ENCODE results near the gene ADM2. TPM values are rescaled to one million over a fixed set of nuclear protein-coding genes. Genes with fewer than 3 reads are reported as not detected.

ADM2 gene
- total RNA-seq, 1 donor from 2014 or later = not detected

DNA sequence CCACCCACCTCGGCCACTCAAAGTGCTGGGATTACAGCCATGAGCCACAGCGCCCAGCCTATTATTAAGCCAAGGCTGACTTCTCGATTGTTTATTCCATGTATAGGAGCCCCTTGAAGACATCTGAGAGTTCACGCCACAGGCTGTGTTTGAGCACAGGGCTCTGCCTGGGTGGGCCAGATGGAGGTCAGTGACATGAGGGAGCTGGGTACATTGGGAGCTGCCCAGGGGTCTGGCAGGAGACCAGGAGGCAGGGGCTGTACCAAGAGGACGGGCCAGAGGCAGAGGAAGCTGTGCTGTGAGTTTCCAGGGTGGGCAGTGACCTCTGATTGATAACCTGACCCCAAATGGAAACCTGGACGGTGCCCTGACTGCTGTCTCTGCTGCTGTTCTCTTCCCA lies 20.8 kb downstream of the ADM2 start:
- peaks cover 9 to 12% of the 10 kb centered on the region in 2 donors for H3K4me1 ChIP-seq
- TF ChIP-seq, protein P1, sequence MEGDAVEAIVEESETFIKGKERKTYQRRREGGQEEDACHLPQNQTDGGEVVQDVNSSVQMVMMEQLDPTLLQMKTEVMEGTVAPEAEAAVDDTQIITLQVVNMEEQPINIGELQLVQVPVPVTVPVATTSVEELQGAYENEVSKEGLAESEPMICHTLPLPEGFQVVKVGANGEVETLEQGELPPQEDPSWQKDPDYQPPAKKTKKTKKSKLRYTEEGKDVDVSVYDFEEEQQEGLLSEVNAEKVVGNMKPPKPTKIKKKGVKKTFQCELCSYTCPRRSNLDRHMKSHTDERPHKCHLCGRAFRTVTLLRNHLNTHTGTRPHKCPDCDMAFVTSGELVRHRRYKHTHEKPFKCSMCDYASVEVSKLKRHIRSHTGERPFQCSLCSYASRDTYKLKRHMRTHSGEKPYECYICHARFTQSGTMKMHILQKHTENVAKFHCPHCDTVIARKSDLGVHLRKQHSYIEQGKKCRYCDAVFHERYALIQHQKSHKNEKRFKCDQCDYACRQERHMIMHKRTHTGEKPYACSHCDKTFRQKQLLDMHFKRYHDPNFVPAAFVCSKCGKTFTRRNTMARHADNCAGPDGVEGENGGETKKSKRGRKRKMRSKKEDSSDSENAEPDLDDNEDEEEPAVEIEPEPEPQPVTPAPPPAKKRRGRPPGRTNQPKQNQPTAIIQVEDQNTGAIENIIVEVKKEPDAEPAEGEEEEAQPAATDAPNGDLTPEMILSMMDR (IDR thresholded peaks at IDR 0.05) = no peak
- no peaks in the 10 kb centered on the region for H3K9me3 ChIP-seq
- DNase-seq (ENCODE audit: low spot score in 2 of 2) = no peak
- peaks cover 30 to 33% of the 10 kb centered on the region in 2 donors for H3K36me3 ChIP-seq
- H3K27ac ChIP-seq = no peak overlapping the region
- intact Hi-C loops (cut with DNase I) = loop anchor here (10.0 kb wide), 1 partner anchor 537 kb away; the partner anchor contains the start of gene PIM3
- no peak overlapping the region for H3K4me3 ChIP-seq
- H3K27me3 ChIP-seq = no peaks in the 10 kb centered on the region

DNA sequence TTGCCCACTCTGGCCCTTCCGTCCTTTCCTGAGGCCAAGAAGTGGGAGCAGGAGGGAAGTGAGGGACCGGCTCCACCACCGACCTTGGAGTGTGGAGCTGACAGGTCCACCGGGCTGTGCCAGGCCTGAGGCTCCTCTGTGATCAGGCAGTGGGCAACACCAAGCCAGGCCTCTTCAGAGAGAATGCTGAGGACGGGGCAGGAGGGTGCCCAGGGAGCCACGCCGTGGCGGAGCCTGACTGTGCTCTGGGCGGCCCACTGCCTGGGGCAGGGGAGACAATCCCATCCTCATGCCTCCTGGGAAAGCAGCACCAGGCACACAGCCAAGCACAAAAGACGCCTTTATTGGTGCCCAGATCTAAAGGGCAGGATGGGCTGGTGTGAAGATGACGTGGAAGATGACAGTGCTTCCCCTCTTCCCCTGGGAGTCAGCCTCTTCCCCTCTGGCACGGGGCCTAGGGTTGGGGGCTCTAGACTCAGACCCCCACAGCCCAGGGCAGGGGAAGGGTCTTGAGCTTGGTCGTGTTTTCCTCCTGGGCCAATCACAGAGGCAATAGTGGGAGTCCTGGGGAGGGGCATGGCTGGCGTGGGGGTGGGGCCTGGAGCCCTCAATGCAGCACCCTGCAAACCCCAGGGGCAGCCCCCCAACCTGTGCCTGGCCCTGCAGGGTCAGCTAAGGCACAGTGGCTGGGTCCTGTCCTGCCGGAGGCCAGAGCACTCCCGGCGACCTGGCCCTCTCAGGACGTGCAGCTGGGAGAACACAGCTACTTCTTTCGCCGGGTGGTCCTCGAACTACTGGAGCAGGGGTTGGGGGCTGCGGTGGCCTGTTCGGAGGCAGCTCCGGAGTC lies 21.5 kb downstream of the ADM2 start:
- no peak for DNase-seq (ENCODE audit: low spot score in 2 of 2)
- intact Hi-C loops (cut with DNase I) = loop anchor here (10.0 kb wide), 1 partner anchor 538 kb away; the partner anchor contains the start of gene PIM3
- no peak overlapping the region for H3K4me3 ChIP-seq
- H3K9me3 ChIP-seq = no peaks in the 10 kb centered on the region
- TF ChIP-seq, protein P1 (IDR thresholded peaks at IDR 0.05) = no peak
- no peak overlapping the region for H3K27ac ChIP-seq
- H3K27me3 ChIP-seq = no peaks in the 10 kb centered on the region
- peaks cover 10 to 12% of the 10 kb centered on the region in 2 donors for H3K4me1 ChIP-seq
- H3K36me3 ChIP-seq = peaks cover 30 to 33% of the 10 kb centered on the region in 2 donors

DNA sequence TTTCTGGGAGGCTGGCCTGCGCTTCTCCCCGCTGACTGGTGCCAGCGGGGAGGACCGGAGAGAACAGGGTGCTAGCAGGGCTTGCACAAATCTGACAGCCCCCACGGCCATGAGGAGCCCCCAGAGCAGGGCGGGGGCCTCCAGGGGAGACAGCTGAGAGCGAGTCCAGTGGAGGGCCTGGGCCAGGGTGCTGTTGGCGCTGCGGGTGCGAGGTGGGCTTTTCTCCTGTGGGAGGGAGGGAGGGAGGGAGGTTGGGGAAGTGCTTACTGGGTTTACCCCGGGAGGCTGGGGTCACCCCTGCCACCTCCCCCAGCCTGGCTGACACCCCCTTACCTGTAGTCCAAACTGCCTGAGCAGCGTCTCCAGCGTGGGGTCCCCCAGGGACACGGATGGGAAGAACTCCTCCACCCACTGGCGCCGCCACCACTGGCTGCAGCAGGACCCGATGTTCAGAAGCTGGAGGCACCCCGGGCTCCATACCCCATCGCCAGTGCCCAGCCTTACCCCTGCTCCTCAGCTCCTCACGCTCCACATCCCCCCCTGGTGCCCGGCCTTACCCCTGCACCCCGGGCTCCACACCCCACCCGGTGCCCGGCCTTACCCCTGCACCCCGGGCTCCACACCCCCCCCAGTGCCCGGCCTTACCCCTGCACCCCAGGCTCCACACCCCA lies 22.3 kb downstream of the ADM2 start:
- H3K27me3 ChIP-seq = no peaks in the 10 kb centered on the region
- no peak overlapping the region for H3K4me3 ChIP-seq
- no peaks in the 10 kb centered on the region for H3K9me3 ChIP-seq
- TF ChIP-seq, protein P1 (IDR thresholded peaks at IDR 0.05) = no peak
- no peak for DNase-seq (ENCODE audit: low spot score in 2 of 2)
- peaks cover 30 to 33% of the 10 kb centered on the region in 2 donors for H3K36me3 ChIP-seq
- intact Hi-C loops (cut with DNase I) = loop anchor here (10.0 kb wide), 1 partner anchor 539 kb away; the partner anchor contains the start of gene PIM3
- H3K27ac ChIP-seq = no peak overlapping the region
- peaks cover 10 to 12% of the 10 kb centered on the region in 2 donors for H3K4me1 ChIP-seq

- H3K4me1 ChIP-seq = peaks cover 10 to 20% of the 10 kb centered on the region in 2 donors
- no peaks in the 10 kb centered on the region for H3K27me3 ChIP-seq
- H3K9me3 ChIP-seq = no peaks in the 10 kb centered on the region
- DNase-seq (ENCODE audit: low spot score in 2 of 2) = no peak
- H3K27ac ChIP-seq = no peak overlapping the region
- intact Hi-C loops (cut with DNase I) = loop anchor here (5.0 to 10.0 kb wide), 3 partner anchors 58 to 540 kb away; partner anchors contain the start of genes PIM3, SELENOO and SYCE3
- no peak overlapping the region for H3K4me3 ChIP-seq
- TF ChIP-seq, protein P1 (IDR thresholded peaks at IDR 0.05) = no peak
- H3K36me3 ChIP-seq = peaks cover 30 to 33% of the 10 kb centered on the region in 2 donors
Observed at GRCh38 chr22:50504369-50505211, 23.2 kb downstream of the ADM2 start.

DNA sequence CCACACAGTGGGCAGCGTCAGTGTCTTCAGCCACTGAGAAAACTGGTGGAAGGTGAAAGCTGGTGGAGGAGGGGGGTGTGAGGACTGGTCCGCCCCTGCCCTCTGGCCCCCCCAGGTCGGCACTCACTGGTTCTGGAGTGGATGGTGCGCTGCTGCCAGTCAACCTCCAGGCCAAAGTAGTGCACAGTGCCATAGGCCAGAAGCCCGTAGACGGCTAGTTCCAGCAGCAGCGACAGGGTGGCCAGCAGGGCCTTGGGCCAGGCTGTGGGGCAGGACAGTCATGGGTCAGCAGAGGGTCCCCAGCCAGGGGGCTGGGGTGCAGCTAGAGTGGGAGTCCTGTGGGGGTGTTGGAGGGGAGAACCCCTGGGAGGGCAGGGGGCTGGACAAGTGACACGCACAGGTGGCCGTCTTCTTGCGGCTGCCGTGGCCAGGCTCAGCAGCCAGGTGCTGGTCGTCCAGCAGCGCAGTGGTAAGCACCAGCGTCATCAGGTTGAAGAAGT lies 24.0 kb downstream of the ADM2 start:
- H3K4me3 ChIP-seq = no peak overlapping the region
- H3K36me3 ChIP-seq = peaks cover 32 to 33% of the 10 kb centered on the region in 2 donors
- no peak for DNase-seq (ENCODE audit: low spot score in 2 of 2)
- no peaks in the 10 kb centered on the region for H3K9me3 ChIP-seq
- no peaks in the 10 kb centered on the region for H3K27me3 ChIP-seq
- intact Hi-C loops (cut with DNase I) = loop anchor here (5.0 to 10.0 kb wide), 3 partner anchors 57 to 541 kb away; partner anchors contain the start of genes PIM3, SELENOO and SYCE3
- TF ChIP-seq, protein P1 (IDR thresholded peaks at IDR 0.05) = no peak
- H3K27ac ChIP-seq = no peak overlapping the region
- peaks cover 10 to 20% of the 10 kb centered on the region in 2 donors for H3K4me1 ChIP-seq
